BE2C (cell line): ENCODE results near the gene STAC.

ENCODE experiments used
- DNase-seq: peaks from one replicate; pipeline ENCODE4 v3.0.0-alpha.2; 2020
- H3K27me3 ChIP-seq: fragments of 250-450 bp; sonication (Bioruptor Pico); 2 replicates; pipeline ENCODE4 v1.5.1; 2020; ENCODE audit warnings: mild to moderate bottlenecking
- H3K36me3 ChIP-seq: fragments of 250-450 bp; sonication (Bioruptor Pico); 2 replicates; pipeline ENCODE4 v1.5.1; 2020; ENCODE audit warnings: mild to moderate bottlenecking
- H3K4me1 ChIP-seq: fragments of 250-450 bp; sonication (Bioruptor Pico); 2 replicates; pipeline ENCODE4 v1.5.1; 2020
- H3K4me3 ChIP-seq: 2 replicates; pipeline ENCODE4 v1.5.1; 2011; ENCODE audit warnings: low read depth, low read length
- H3K9me3 ChIP-seq: fragments of 250-450 bp; sonication (Bioruptor Pico); 2 replicates; pipeline ENCODE4 v1.5.1; 2020
- CTCF ChIP-seq: IDR thresholded peaks from 2 replicates; pipeline ENCODE4 v1.5.1; 2012; ENCODE audit warnings: mild to moderate bottlenecking, low read depth, low read length

STAC gene

GRCh38 chr3:36484386-36484785, 104.1 kb downstream of the STAC start:
- Histone ChIP-seq H3K36me3 (peaks cover 72% of the 10 kb centered on the region), H3K4me1 (no peaks in the 10 kb centered on the region), H3K9me3 (no peaks in the 10 kb centered on the region), H3K4me3 (no peak overlapping the region), H3K27me3 (no peaks in the 10 kb centered on the region)
- TF ChIP-seq CTCF: no peak
- no peak for DNase-seq

GRCh38 chr3:36486009-36486795, 105.9 kb downstream of the STAC start:
- Histone ChIP-seq H3K9me3 (no peaks in the 10 kb centered on the region), H3K36me3 (peaks cover 76% of the 10 kb centered on the region)
- no peak for TF ChIP-seq CTCF

DNA sequence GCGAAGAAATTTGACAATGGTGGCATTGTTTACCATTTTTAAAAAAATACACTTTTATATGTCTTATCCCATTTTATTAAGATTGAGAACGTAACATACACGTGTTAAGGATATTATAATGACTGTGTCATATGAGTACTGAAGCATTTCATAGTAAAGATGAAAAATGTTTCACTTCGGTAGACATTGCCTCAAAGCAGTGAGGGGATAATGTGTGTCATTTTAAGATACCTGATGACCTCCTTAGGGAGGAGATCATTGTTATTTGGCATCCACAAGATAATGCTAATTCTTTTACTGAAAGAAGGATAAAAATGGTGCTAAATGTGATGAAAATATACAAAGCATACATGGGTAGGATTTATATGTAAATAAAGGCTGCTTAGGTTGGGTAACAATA, 107.3 kb downstream of the STAC start:
- DNase-seq: no peak
- H3K4me3 ChIP-seq: no peak overlapping the region
- no peaks in the 10 kb centered on the region for H3K4me1 ChIP-seq
- no peaks in the 10 kb centered on the region for H3K9me3 ChIP-seq
- no peaks in the 10 kb centered on the region for H3K27me3 ChIP-seq
- TF ChIP-seq CTCF: no peak
- H3K36me3 ChIP-seq: peaks cover 67% of the 10 kb centered on the region

More at GRCh38 chr3:36486009-36486795, 105.9 kb downstream of the STAC start:
- no peak overlapping the region for H3K4me3 ChIP-seq
- no peak for DNase-seq
- no peaks in the 10 kb centered on the region for H3K4me1 ChIP-seq
- no peaks in the 10 kb centered on the region for H3K27me3 ChIP-seq

DNA sequence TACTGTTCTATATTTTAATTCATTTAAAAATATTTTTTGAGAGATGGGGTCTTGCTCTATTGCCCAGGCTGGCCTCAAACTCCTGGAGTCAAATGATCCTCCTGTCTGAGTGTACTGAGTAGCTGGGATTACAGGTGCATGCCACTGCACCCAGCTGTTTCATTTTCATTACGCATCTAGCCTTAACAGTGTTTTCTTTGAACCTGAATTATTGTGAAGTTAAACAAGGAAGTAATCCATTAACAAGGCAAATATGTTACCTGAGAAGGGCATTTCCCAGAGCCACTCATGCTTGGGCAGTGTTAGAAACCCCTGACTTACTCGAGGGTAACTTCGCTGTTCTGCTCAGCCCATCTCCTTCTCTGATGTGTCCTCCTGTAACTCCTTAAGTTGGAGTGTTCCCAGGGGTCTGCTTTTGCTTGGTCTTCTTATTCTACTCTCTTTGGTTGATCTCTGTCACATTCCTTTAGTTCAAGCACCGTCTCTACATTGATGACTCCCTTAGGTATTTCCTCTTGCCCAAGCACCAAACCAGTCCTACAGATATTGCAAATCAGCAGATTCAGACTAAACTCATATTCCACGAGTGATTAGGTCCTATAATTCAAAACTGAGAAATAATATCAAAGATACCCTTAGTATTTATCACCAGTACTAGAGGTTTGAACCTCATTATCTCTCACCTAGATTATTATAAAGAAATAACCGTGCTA, 107.9 kb downstream of the STAC start:
- H3K27me3 ChIP-seq: no peaks in the 10 kb centered on the region
- H3K36me3 ChIP-seq: peaks cover 62% of the 10 kb centered on the region
- no peak for TF ChIP-seq CTCF
- H3K4me3 ChIP-seq: no peak overlapping the region
- DNase-seq: no peak
- H3K4me1 ChIP-seq: no peaks in the 10 kb centered on the region
- no peaks in the 10 kb centered on the region for H3K9me3 ChIP-seq

- peaks cover 58% of the 10 kb centered on the region for H3K36me3 ChIP-seq
- no peak overlapping the region for H3K4me3 ChIP-seq
- DNase-seq: no peak
- no peaks in the 10 kb centered on the region for H3K9me3 ChIP-seq
- no peaks in the 10 kb centered on the region for H3K4me1 ChIP-seq
- H3K27me3 ChIP-seq: no peaks in the 10 kb centered on the region
- TF ChIP-seq CTCF: no peak
Observed at GRCh38 chr3:36489101-36489500, 108.8 kb downstream of the STAC start.
